H9 (cell line): Measurements from ENCODE around the gene LTBP4. TPM values are rescaled to one million over a fixed set of nuclear protein-coding genes. Genes with fewer than 3 reads are reported as not detected.

Source experiments
- DNase-seq: peaks from one replicate; pipeline ENCODE4 v3.0.0-alpha.2; 2017
- H2AFZ ChIP-seq: one replicate; pipeline ENCODE4 v1.6.1; 2013; ENCODE audit warnings: mild to moderate bottlenecking, low read length, control low read depth, moderate library complexity
- H2AK5ac ChIP-seq: 2 replicates; pipeline ENCODE4 v1.6.1; 2013; ENCODE audit warnings: low read length, control low read depth, mixed read lengths; ENCODE audit not compliant: insufficient read length
- H2BK120ac ChIP-seq: one replicate; pipeline ENCODE4 v1.6.1; 2013; ENCODE audit warnings: low read depth, mild to moderate bottlenecking, low read length, control low read depth, inconsistent platforms; ENCODE audit not compliant: poor library complexity, severe bottlenecking
- H2BK12ac ChIP-seq: 2 replicates; pipeline ENCODE4 v1.6.1; 2013; ENCODE audit warnings: low read length, control low read depth, mixed read lengths, low read depth; ENCODE audit not compliant: insufficient read length
- H2BK15ac ChIP-seq: 2 replicates; pipeline ENCODE4 v1.6.1; 2013; ENCODE audit warnings: low read depth, low read length, control low read depth
- H2BK20ac ChIP-seq: one replicate; pipeline ENCODE4 v1.6.1; 2013; ENCODE audit warnings: low read depth, mild to moderate bottlenecking, low read length, control low read depth, inconsistent platforms; ENCODE audit not compliant: poor library complexity, severe bottlenecking
- H2BK5ac ChIP-seq: 2 replicates; pipeline ENCODE4 v1.6.1; 2013; ENCODE audit warnings: low read length, control low read depth, mixed read lengths; ENCODE audit not compliant: insufficient read length
- H3K14ac ChIP-seq: 2 replicates; pipeline ENCODE4 v1.6.1; 2013; ENCODE audit warnings: low read length, control low read depth; ENCODE audit not compliant: insufficient read depth
- H3K18ac ChIP-seq: 2 replicates; pipeline ENCODE4 v1.6.1; 2013; ENCODE audit warnings: low read depth, mild to moderate bottlenecking, mixed read lengths, low read length, control low read depth; ENCODE audit not compliant: insufficient read length
- H3K23ac ChIP-seq: 2 replicates; pipeline ENCODE4 v1.6.1; 2013; ENCODE audit warnings: low read length, control low read depth, mixed read lengths, low read depth; ENCODE audit not compliant: insufficient read length
- H3K23me2 ChIP-seq: 2 replicates; pipeline ENCODE4 v1.6.1; 2013; ENCODE audit warnings: low read depth, mild to moderate bottlenecking, mixed read lengths, low read length, control low read depth; ENCODE audit not compliant: insufficient read length, poor library complexity, severe bottlenecking
- H3K27ac ChIP-seq: 2 replicates; pipeline ENCODE4 v1.5.1; 2013; ENCODE audit warnings: low read length, control low read depth, mixed read lengths, low read depth; ENCODE audit not compliant: insufficient read length
- H3K27me3 ChIP-seq: 2 replicates; pipeline ENCODE4 v1.6.1; 2013; ENCODE audit warnings: low read length, control low read depth, inconsistent platforms; ENCODE audit not compliant: insufficient read depth
- H3K4ac ChIP-seq: 2 replicates; pipeline ENCODE4 v1.6.1; 2013; ENCODE audit warnings: low read depth, mild to moderate bottlenecking, control low read depth, inconsistent platforms, low read length, moderate library complexity
- H3K4me1 ChIP-seq: 2 replicates; pipeline ENCODE4 v1.6.1; 2013; ENCODE audit warnings: low read length, control low read depth, inconsistent platforms; ENCODE audit not compliant: insufficient read depth
- H3K4me2 ChIP-seq: 2 replicates; pipeline ENCODE4 v1.6.1; 2013; ENCODE audit warnings: low read length, control low read depth, mixed read lengths; ENCODE audit not compliant: insufficient read length, insufficient read depth
- H3K56ac ChIP-seq: 2 replicates; pipeline ENCODE4 v1.6.1; 2013; ENCODE audit warnings: low read depth, mild to moderate bottlenecking, mixed read lengths, low read length, control low read depth; ENCODE audit not compliant: insufficient read length
- H3K79me1 ChIP-seq: 2 replicates; pipeline ENCODE4 v1.6.1; 2013; ENCODE audit warnings: low read depth, mild to moderate bottlenecking, moderate library complexity, low read length, control low read depth, inconsistent platforms; ENCODE audit not compliant: insufficient read depth, poor library complexity, severe bottlenecking
- H3K79me2 ChIP-seq: 2 replicates; pipeline ENCODE4 v1.6.1; 2013; ENCODE audit warnings: low read length, control low read depth, inconsistent platforms; ENCODE audit not compliant: insufficient read depth
- H3K9ac ChIP-seq: 2 replicates; pipeline ENCODE4 v1.6.1; 2013; ENCODE audit warnings: low read length, control low read depth, mixed read lengths; ENCODE audit not compliant: insufficient read length; ENCODE audit errors: extremely low read depth
- H3K9me3 ChIP-seq: one replicate; pipeline ENCODE4 v1.6.1; 2013; ENCODE audit warnings: low read depth, low read length, inconsistent platforms; ENCODE audit not compliant: control insufficient read depth
- H3T11ph ChIP-seq: one replicate; pipeline ENCODE4 v1.6.1; 2013; ENCODE audit warnings: mild to moderate bottlenecking, low read length, control low read depth, inconsistent platforms
- H4K20me1 ChIP-seq: one replicate; pipeline ENCODE4 v1.6.1; 2013; ENCODE audit not compliant: control insufficient read depth, insufficient read length, insufficient read depth
- H4K5ac ChIP-seq: 2 replicates; pipeline ENCODE4 v1.6.1; 2013; ENCODE audit warnings: low read depth, mild to moderate bottlenecking, mixed read lengths, low read length, control low read depth; ENCODE audit not compliant: insufficient read length
- H4K8ac ChIP-seq: replicated peaks from 2 replicates; pipeline ENCODE4 v1.6.1; 2013; ENCODE audit warnings: low read length, control low read depth, mixed read lengths, low read depth; ENCODE audit not compliant: insufficient read length
- H4K91ac ChIP-seq: 2 replicates; pipeline ENCODE4 v1.6.1; 2013; ENCODE audit warnings: low read depth, mild to moderate bottlenecking, moderate library complexity, mixed read lengths, low read length, control low read depth; ENCODE audit not compliant: insufficient read length
- H3K27ac Mint-ChIP-seq, 3 experiments: 2 replicates in 2 of 3; 3 replicates in 1 of 3; pipeline ENCODE4 v1.8.0; 2020 to 2021; ENCODE audit warnings: mixed read lengths in 3 of 3, mild to moderate bottlenecking in 1 of 3, moderate library complexity in 1 of 3
- H3K27me3 Mint-ChIP-seq: 2 replicates; pipeline ENCODE4 v1.8.0; 2021; ENCODE audit warnings: low read depth, mild to moderate bottlenecking, moderate library complexity, mixed read lengths
- H3K36me3 Mint-ChIP-seq, 3 experiments: 2 replicates in 2 of 3; 3 replicates in 1 of 3; pipeline ENCODE4 v1.8.0; 2020 to 2021; ENCODE audit warnings: low read depth in 3 of 3, mixed read lengths in 3 of 3; ENCODE audit not compliant: insufficient read depth in 1 of 3
- H3K4me1 Mint-ChIP-seq, 2 experiments: 2 replicates each; pipeline ENCODE4 v1.8.0; 2020; ENCODE audit warnings: mixed read lengths in 2 of 2
- H3K4me3 Mint-ChIP-seq, 2 experiments: 2 replicates in 1 of 2; 3 replicates in 1 of 2; pipeline ENCODE4 v1.8.0; 2020 to 2021; ENCODE audit warnings: mild to moderate bottlenecking in 2 of 2, mixed read lengths in 2 of 2, moderate library complexity in 1 of 2
- H3K9me3 Mint-ChIP-seq, 2 experiments: 2 replicates in 1 of 2; 3 replicates in 1 of 2; pipeline ENCODE4 v1.8.0; 2020; ENCODE audit warnings: mild to moderate bottlenecking in 2 of 2, mixed read lengths in 2 of 2, moderate library complexity in 1 of 2
- CTCF ChIP-seq: fragments of 200-600 bp; sonication (generic); conservative IDR thresholded peaks from 3 replicates; pipeline ENCODE4 v1.8.0; 2021; ENCODE audit warnings: antibody characterized with exemption, mild to moderate bottlenecking
- WGBS: extraction: QIAGEN DNeasy Blood & Tissue Kit; methylation state at CpG from one replicate; pipeline ENCODE4 v1.1.7; 2013; ENCODE audit warnings: missing lambda C conversion rate, low lambda C conversion rate, mixed read lengths; ENCODE audit not compliant: insufficient read length; ENCODE audit errors: extremely low coverage; 5-methylcytosine and 5-hydroxymethylcytosine counted together
- total RNA-seq: library from RNA; stranded (reverse); gene quantifications from 2 replicates; pipeline ENCODE4 v1.2.1, GENCODE V29; 2021

The LTBP4 gene
- total RNA-seq, 1 experiment from 2014 or later = 129 TPM

GRCh38 chr19:40640744-40641143, 39.6 kb downstream of the LTBP4 start:
- Histone ChIP-seq H2BK120ac (no peak overlapping the region), H4K91ac (no peak overlapping the region), H3K27ac (no peak overlapping the region), H4K20me1 (no peaks in the 10 kb centered on the region), H4K8ac (no peak overlapping the region), H3K18ac (no peak overlapping the region), H2AK5ac (no peak overlapping the region), H3K23ac (no peak overlapping the region), H3K9me3 (no peaks in the 10 kb centered on the region), H3K56ac (no peak overlapping the region), H3K4ac (no peak overlapping the region), H2AFZ (no peak overlapping the region), H2BK12ac (no peak overlapping the region), H3K4me2 (no peak overlapping the region), H3K27me3 (no peaks in the 10 kb centered on the region; the same call in 1 of the 2 replicates), H3K9ac (no peak overlapping the region), H4K5ac (no peak overlapping the region), H3K14ac (no peak overlapping the region), H2BK5ac (no peak overlapping the region), H3K79me2 (no peaks in the 10 kb centered on the region), H3K4me1 (no peaks in the 10 kb centered on the region), H3K79me1 (no peaks in the 10 kb centered on the region), H3T11ph (no peak overlapping the region), H2BK20ac (no peak overlapping the region), H3K23me2 (no peaks in the 10 kb centered on the region), H2BK15ac (no peak overlapping the region)
- WGBS = no CpG with 5 or more reads among the region's 5 CpGs
- no peaks in the 10 kb centered on the region for H3K36me3 Mint-ChIP-seq
- H3K27me3 Mint-ChIP-seq = peaks cover 11% of the 10 kb centered on the region
- peaks cover 5 to 6% of the 10 kb centered on the region in 2 experiments; a peak in 3 of 4 replicates for H3K4me1 Mint-ChIP-seq
- H3K9me3 Mint-ChIP-seq = no peaks in the 10 kb centered on the region
- H3K27ac Mint-ChIP-seq = peak overlapping the region in 1 of 3 experiments; percentile 3; a peak in 1 of 7 replicates
- no peak overlapping the region for H3K4me3 Mint-ChIP-seq
- TF ChIP-seq CTCF = no peak
- DNase-seq = no peak
